ENCODE results near the gene STK32B.
"Not testable (repeated sequence)": the region's sequence is repeated elsewhere in the genome, so short reads cannot be mapped to it uniquely, and the experiment has no call there.

Gene STK32B

DNA sequence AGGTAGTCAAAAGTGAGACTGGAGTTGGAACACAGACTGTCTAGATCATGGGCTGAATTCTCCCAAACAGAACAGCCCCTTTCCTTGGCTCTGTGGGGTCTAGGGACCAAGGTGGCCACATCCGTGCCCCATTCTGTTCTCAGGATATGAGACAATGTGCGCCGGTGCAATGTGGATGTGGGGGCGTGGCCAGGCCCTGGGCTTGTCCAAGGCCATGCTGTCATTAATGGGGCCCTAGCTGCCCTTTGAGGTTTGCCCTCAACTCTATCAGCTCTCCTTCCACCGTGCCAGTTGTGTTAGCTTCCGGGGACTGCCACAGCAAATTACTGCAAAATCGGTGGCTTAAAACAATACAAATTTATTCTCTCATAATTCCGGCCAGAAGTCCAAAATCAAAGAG, 344.5 kb downstream of the STK32B start:
- DNase-seq (ENCODE audit: low spot score): no peak

DNA sequence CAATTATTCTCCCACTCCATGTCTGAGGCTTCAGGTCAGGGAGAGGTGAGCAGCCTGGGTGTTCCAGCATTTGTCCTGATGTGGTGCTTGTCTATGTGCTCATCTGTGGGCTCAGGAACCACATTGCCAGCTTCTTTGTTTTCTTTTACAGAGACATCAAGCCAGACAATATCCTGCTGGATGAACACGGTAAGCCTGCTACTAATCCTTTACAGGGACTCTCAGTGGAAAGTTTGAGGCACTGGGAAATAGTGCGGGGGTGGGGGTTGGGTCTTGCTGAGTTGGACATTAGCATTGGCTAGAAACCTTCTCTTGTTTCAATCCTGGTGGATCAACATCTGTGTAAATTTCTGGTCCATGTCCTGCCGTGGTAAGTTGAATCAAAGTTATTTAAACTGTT, 346.8 kb downstream of the STK32B start:
- DNase-seq (ENCODE audit: low spot score): no peak

DNA sequence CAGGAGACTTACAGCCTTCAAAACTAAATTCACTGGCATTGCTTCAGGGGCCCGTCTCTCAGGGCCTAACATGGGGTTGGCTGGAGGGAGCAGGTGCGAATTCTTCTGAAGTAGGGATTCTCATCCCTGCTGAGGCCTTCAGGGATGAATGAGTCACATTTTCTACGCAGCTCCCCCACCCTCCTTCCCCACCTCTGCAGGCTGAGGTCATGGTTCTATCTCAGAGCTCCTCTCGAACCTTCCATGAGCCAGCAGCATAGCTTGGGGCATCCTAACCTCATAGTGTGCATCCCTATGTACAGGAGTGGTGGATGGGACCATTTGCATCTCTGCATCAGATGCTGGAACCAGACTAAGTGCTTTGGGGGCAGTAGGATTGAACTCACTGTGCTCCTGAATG, 347.8 kb downstream of the STK32B start:
- DNase-seq (ENCODE audit: low spot score): no peak

DNA sequence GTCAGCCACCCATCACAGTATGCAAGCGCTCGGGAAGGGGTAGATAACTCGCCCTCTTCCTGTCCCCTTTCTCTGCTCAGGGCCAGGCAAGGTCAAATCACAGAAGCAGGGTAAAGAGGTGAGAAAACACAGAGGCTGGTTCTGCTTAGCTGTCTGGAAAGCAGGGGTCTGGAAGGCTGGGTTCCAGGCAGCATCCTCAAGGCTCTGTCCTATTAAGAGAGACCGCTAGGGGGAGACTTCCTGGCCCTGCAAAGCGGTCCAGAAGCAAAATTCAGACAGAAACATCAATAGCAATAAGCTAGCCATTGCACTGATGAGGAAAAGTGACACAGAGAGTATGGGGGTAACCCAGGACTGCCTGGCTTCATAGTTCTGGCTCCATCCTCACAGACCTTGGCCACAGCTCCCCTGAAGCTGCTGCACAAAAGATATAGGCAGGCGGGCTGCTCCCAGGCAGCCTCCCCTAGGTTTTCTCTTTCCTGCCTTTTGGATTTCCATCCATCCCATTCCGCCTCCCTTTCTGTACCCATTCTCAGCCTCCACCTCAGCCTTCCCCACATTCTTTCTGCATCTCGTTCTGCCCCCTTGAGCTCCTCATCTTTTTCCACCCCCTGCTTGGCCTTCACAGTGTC, 348.6 kb downstream of the STK32B start:
- peak; percentile 43 for DNase-seq (ENCODE audit: low spot score)

DNA sequence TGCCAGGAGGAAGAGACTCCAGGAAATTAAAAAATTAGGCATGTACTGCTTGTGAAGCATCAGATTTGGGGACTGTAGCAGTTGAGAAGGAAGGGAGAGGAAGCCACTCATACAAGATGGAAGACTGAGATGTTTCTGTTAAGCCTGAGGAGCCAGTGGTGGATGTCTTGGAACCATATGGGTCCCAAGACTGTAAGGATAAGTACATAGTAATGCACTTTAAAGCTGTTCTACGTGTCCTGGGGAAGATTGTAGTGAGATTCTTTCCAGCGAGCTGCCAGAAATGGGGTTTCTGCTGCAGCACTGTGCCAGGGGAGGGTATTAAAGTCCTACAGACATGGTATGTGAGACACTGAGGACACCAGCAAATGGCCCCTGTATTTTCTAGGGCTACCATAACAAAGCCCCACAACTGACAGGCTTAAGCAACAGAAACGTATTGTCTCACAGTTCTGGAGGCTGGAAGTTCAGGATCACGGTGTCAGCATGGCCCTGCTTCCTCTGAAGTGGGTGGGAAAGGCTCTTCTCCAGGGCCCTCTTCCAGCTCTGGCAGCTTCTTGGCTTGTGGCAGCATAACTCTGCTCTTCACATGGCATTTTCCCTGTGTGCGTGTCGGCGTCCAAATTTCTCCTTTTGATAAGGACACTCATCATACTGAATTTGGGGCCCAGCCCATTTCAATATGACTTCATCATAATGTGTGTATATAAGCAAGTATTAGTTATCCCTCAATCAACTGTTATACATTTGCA, 352.6 kb downstream of the STK32B start:
- DNase-seq (ENCODE audit: low spot score): no peak

DNA sequence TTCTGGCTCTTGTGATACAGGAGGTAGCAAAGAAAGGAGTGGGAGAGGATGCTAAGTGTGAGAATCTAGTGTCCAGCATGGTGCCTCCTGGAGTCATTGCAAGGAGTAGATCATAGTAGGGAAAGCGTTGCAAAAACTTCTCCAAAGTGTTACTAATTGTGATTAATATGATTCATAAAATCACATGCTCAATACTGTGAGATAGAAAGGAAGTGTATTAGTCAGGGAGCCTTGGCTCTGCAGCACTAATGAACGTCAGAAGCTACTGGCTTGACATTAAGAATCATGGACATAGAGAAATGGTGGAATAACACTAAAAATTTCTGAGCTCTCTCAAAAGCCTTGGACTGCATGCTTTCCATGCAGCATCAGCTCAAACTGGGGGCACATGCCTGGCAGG, 358.0 kb downstream of the STK32B start:
- no peak for DNase-seq (ENCODE audit: low spot score)

DNA sequence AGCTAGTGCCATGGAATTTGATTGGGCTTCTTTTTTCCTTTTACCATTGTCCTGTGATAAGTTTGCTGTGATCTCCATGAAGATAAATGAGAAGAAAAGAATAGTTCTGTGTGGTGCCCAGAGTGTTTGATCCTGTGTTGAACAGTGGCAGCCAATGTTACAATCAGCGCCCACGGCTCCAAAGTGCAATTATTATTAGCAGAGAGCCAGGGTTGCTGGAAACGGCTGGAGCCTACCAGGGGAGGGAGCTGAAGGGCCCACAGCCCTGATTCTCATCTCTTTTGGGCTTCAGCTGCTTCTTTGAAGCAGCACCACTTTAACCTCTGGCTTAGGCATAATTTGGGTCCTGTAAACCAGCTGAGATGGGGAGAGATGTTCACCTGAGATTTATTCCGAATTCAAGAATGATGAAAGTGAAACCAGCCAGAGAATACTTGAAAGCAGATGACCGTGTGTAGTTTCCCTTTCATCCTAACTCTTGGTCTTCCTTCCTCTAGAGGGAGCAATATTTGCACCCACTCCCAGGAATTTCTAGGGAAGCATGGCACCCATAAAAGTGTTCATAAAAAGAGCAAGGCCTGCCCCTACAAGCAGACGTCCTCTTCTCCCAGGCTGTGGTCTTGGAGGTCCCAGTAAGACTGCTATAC, 358.8 kb downstream of the STK32B start:
- DNase-seq (ENCODE audit: low spot score): no peak

DNA sequence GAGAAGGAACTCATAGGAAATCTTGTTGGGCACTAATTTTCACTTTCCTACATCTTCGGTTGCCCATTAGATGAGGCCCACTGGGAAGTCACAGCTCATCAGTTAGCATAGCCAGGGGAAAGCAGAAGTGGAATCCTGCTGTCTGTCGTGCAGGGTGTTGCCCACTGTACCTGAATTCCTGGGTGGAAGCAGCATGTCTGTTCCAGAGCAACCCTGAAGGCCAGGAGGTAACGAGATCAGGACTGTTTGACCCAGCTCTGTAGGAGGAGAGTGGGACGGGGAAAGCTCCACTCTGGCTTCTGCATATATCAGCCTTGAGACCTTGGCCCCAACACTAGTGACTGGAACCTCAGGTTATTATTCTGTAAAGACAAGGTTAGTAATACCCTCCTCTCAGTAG, 361.0 kb downstream of the STK32B start:
- DNase-seq (ENCODE audit: low spot score): no peak

DNA sequence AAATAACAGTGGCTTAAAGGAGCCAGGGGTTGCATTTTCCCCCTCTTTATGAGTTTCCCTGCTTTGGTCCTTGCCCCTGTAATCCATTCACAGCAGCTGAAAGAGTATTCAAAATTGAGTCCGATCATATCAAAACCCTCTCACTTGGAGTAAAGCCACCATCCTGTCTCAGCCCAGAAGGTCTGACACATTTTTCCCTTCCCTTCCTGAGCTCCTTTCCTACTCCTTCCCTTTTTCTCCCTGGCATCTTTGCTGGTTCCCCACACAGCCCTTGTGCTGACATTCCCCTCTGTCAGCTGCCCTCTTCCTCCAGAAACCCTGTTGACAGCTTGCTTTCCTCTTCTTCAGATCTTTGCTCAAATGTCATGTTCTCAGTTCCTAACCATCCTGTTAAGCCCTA, 361.5 kb downstream of the STK32B start:
- DNase-seq (ENCODE audit: low spot score): no peak

DNA sequence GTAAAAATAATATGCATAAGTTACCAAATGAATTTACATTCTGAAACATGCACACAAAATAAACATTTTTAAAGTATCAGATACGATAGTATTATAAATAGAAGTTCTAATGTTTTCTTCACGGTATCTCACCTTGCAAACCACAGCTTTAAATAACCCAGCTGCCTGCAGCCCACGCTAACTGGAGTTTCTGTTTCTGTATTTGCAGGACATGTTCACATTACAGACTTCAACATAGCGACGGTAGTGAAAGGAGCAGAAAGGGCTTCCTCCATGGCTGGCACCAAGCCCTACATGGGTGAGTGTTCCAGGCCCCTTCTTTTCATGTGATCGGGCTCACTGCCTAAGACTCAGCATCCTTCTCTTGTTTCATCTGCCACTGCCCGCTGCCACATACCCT, 365.4 kb downstream of the STK32B start:
- DNase-seq (ENCODE audit: low spot score): no peak

DNA sequence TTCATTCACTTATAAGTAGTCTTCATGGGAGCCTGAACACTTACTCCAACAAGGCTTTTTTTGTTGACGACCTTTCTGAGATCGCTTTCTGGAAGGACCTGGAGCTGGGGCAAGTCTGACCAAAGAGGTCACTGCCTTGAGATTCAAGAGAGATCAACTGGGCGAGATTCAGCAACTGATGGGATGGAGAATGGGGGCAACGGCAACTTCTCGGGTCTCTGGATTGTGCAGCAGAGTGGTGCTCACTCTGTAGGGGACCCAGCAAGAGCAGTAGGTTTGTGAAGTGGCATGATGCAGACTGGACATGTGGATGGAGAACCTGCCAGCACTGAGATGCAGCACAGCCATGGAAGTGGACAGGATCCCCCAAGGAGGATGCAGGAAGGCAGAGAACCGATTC, 369.0 kb downstream of the STK32B start:
- DNase-seq (ENCODE audit: low spot score): no peak

DNA sequence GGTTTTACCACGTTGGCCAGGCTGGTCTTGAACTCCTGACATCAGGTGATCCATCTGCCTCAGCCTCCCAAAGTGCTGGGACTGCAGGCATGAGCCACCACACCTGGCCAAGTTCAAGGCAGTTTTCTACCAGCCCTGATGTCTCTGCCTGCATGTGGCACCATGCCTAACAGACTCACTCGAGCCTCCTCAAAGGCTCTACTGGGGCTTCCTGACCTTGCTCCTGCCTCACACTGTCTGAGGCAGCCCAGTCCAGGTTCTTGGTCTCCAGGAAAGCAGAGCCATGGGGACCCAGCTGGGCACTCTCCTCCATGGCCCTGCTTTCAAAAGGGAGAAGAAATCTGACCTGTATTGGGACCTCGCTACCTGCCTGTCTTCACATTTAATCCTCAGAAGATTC, 370.1 kb downstream of the STK32B start:
- DNase-seq (ENCODE audit: low spot score): no peak

DNA sequence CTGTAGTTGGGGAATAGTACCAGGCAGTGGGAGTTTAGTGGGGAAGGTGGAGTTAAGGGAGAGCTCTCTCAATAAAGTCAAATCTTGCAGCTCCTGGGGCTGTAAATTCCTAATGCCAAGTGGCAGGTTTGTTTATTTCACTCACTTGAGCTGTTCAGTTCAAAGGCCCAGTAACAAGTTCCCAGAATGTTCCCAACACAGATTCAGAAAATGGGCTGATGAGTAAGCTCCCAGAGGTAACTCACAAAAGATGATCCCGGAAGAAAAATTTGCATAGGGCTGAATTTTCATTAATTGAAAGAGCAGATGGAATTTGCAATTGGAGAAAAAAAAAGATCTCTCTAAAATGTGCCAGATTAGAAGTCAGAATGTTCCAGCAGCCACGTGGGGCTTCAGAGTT, 370.9 kb downstream of the STK32B start:
- DNase-seq (ENCODE audit: low spot score): no peak

DNA sequence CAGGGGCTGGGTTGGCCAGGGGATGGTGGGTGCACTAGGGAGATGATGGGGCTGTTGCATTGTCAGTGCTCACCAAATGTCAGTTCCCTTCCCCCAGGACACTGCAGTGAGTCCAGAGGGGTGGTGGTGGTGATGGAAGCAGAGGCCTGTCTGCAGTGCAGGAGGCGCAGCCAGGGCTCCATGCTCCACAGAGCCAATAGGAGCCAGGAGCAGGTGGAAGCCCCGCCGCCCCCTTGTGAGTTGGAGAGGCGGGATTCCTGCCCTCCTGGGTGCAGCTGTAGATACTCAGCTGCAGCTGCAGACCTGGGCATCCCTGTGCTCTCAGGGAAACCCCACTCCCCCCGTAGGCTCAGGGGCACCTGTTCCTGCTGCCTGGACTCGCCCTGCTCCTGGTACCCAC, 372.4 kb downstream of the STK32B start:
- no peak for DNase-seq (ENCODE audit: low spot score)

DNA sequence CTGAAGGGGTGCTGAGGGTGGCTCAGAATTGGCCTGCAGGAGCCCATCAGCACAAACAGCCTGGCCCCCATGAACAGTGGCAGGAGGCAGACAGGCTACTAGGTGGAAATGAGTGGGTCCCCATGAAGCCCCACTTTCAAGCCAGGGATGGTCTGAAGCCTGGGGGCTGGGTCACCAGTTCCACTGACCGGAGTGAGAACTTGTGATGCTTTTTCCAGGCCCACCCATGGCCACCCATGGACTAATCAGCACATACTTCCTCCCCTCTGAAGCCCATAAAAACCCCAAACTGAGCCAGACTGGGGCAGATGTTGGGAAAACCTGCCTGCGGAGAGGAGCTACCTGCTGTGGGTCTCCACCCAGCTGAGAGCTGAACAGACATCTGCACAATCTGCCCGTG, 372.9 kb downstream of the STK32B start:
- no peak for DNase-seq (ENCODE audit: low spot score)

DNA sequence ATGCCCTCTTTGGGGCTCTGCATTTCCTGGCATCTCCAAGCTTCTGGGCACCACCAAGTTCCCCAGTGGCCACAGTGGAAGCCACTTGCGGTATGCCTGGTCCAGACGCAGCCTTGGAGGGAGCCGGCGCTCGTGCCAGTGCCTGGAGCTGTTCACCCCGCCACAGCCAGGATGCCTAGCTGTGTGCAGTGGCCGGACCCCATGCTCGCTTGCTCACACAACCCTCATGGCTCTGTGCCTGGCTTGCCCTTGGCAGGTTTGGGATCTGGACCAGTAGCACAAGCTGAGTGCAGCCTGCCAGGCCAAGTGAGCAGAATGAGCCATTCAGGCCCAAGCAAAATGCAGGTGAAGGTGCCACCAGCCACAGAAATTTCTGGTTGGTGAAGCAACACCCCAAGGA, 373.6 kb downstream of the STK32B start:
- DNase-seq (ENCODE audit: low spot score): no peak

DNA sequence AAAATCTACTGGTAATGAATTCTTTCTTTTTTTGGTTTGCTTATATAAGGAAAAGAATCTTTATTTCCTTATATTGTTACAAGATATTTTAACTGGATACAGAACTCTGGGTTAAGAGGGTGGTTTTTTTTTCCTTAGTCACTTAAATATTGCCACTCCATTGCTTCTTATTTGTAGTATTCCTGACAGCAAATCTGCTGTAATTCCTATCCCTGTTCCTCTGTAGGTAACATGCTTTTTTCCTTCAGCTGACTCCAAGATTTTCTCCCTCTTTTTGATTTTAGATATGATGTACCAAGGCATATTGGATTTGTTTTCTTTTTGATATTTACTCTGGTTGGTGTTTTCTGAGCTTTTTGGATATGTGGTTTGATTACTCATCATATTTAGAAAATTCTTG, 378.5 kb downstream of the STK32B start:
- DNase-seq (ENCODE audit: low spot score): no peak

DNA sequence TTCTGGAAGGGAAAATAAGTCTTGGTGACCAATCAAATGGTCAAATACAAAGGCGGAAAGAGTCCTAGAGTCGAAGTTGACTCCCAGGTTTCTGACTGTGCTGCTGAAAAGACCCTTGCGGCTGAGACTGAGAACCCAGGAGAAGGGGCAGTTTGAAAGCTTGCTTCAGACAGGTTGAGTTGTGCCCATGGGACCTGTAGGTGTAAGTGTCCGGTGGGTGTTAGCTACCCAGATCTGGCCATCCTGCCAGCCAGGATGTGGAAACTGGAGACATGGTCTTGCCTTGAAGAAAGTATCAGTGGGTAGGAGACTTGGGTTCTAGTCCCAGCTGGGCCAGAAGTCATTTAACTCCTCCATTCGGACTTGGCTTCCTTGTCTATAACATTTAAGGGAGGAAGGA, 381.9 kb downstream of the STK32B start:
- DNase-seq (ENCODE audit: low spot score): no peak

DNA sequence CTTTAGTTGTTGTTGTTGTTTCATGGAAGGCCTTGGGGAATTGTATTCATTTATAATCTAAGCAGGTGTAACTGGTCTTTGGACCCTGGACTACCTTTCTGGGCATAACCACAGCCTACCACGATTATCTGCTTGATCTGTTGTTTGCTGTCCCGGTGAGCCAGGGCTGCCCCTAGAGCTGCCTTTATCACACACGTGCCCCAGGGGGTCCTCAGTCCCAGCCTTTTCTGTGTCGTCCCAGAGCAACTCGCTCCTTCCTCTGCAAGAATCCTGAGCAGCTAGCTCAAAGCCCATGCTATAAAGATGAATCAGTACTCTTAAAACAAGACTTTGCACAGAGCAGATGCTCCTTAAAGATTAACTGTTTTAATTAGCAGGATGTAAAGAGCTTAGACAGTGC, 383.9 kb downstream of the STK32B start:
- DNase-seq (ENCODE audit: low spot score): no peak

DNA sequence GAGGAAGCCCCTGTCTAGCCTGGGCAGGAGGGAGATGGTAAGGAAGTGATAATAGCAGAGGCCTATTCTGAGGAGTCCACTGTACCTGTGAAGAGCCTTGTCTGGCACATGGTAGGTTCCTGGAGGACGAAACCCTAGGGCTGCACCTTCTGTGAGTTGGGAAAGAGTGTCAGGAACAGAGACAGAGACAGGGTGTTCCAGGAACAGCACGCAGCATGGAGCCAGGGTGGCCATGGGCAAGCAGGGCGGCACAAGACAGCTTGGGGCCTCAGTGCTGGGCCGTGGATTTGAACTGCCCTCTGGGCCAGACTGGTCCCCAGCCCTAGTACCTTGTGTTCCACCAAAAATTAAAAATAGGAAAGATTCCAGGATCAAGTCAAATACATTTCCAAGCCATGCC, 384.5 kb downstream of the STK32B start:
- no peak for DNase-seq (ENCODE audit: low spot score)

DNA sequence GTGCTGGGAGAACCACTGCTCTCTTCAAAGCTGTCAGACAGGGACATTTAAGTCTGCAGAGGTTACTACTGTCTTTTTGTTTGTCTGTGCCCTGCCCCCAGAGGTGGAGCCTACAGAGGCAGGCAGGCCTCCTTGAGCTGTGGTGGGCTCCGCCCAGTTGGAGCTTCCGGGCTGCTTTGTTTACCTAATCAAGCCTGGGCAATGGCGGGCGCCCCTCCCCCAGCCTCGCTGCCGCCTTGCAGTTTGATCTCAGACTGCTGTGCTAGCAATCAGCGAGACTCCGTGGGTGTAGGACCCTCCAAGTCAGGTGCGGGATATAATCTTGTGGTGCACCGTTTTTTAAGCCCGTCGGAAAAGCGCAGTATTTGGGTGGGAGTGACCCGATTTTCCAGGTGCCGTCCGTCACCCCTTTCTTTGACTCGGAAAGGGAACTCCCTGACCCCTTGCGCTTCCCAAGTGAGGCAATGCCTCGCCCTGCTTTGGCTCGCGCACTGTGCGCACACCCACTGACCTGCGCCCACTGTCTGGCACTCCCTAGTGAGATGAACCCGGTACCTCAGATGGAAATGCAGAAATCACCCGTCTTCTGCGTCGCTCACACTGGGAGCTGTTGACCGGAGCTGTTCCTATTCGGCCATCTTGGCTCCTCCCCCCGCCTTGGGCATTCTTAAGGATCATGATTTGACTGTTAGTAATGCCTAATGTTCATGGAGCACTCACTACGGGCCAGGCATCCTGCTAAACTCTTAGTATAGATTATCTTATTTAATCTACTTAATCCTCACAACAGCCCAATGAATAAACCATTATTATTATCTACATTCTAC, 392.9 kb downstream of the STK32B start:
- not testable (repeated sequence) for DNase-seq (ENCODE audit: low spot score)

DNA sequence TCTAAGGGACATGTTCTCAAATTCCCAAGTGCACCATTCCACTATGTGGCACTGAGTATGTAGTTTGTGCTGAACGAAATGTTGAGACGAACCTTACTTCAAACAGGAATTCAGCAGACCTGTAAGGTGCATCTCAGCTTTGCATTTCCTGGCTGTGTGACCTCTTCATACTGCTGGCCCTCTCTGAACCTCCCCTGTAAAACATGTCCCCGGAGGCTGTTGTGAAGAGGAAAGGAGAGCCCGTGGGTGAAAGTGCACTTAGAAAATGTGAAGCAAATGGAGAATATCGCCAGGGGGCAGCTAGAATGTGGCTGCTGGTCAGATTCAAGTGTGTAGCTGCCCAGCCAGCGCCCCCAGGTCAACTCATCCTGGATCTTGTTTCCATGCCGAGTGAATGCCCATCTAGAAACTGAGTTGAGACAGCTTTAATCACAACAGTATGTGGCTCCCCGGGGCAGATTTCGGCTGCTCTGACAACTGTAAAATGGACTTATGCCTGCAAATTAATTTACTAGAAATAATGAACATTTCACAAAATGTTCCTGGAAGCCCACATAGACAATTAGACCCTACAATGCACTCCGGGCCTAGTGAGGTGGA, 393.7 kb downstream of the STK32B start:
- DNase-seq (ENCODE audit: low spot score): no peak

Data from AG08396 (cell line).